HG02885 (cell line): ENCODE results near the gene SULT2B1.

Experiments used
- ATAC-seq: cut with Tn5 transposase; IDR thresholded peaks from one replicate; pipeline ENCODE4 v1.9.1; 2021; ENCODE audit warnings: mild to moderate bottlenecking; ENCODE audit not compliant: unreplicated experiment, poor library complexity

The SULT2B1 gene

DNA sequence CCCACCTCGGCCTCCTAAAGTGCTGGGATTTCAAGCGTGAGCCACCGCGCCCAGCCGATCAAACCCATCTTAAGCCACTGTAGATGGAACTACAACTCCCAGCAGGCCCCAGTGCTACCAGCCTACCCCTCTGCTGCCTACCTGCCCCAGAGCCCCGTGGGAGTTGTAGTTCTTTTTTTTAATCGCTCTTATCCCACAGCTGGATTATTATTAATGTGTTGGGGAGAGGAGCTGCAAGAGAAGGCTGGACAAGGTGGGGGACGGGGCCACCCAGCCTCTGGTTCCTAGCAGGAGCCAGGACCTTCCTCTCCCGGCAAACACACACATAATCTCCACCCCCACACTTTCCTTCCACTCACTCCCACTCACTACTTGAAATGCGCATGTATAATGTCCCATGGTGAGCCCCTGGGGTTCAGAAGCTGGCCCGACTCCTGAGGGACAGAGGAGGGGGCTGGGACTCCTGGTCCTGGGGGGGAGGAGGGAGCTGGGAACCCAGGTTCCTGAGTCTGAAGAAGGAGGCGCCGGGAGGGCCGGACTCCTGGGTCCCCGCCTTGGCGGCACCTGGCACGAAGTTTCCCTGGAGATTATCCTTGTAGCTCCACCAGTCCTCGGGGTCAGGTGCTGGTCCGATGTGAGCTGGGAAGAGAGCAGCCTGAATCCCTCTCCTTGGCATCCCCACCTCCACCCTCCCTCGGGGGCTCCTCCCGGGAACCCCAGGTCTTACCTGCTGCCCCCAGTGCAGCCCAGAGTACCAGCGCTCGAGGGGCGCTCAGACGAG is 93.1 kb downstream of the SULT2B1 start:
- no peak for ATAC-seq

DNA sequence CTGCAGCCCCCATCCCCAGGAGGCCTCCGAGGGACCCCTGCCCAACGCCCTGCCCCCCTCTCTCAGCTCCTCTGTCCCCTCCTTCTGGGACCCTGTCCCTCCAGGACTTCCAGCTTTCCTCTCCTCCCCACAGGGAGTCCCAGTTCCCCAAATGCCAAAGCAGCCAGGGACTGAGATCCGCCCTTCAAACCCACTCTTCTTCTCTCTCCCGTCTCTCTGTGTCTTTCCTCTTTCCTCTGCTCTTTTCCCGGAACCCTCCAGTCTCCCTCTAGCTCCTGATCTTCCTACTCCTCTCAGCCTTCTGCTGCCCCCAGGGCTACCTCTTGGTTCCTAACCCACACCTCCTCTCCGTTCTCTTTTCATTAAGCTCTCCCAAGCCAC is 93.6 kb downstream of the SULT2B1 start:
- ATAC-seq = no peak

DNA sequence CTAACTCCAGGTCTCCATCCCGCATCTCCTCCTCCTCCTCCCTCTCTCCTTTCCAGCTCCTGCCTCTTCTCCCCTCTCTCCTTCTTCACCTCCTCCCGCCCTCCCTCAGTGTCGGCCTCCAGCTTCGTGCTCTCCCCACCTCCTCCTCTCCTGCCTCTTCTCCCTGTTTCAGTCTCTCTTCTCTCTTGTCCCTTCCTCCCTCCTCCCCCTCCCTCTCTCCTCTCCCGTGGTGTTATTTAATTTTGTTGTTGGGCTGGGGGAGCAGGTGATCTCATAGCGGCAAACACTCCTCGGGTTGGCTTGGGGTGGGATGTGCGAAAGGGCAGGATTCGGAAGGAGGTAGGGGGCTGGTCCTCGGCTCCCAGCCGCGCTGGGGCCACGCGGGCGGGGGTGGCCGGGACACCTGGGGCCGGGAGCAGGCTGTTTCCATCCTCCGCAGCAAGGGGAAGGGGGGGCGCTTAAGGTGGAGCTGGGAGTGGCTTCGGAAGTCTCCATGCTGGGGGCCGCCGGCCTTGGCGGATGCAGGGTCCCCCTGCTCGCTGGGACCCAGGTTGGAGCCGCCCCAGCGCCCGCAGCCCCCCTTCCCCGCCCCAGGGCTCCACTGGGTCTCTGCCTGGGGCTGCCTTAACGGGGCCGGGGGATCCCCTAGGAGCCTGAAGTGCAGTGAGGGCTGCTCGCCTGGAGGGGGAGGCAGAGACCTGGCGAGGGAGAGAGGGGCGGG is 94.2 kb downstream of the SULT2B1 start, which contains the start of gene CA11:
CA11 (minus strand) TSS at position 187 of the 721 bp plus-strand sequence. CDS start 555 bp downstream, outside the sequence.
- ATAC-seq = peak; percentile 86

DNA sequence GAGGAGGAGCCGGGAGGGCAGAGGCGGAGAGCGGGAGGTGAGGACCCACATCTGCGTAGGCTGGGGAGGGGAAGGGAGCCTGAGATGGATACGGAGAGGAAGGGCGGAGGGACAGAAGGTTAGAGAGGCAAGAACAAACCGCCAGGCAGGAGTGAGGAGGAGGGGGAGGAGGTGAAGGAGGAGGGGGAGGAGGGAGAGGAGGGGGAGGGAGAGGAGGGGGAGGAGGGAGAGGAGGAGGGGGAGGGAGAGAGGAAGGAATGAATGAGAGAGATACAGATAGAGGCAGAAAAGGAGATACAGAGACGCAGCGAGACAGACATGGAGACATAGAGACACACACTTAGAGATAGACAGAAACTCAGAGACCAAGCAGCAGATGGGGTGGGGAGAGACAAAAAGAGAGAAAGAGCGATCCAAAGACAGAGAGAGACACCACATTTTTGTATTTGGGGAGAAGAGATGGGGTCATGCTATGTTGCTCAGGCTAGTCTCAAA is 94.8 kb downstream of the SULT2B1 start:
- no peak for ATAC-seq

DNA sequence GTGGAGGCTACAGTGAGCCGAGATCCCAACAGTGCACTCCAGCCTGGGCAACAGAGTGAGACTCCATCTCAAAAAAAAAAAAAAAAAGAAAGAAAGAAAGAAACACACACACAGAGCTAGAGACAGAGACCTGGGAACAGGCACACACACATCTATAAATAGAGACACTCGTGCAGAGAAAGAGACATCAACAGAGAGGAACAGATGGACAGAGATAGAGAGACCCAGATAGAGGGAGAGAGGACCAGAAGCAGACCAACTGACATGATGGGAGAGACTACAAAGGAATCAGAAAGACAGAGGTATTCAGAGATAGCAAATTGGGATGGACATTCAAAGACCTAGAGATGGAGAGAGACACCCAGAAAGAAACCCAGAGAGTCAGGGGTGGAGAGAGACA is 96.2 kb downstream of the SULT2B1 start:
- no peak for ATAC-seq
